Measurements from ENCODE around the gene SEMA6B.
A peak's percentile ranks its signal among the peaks of the same experiment; 100 is the strongest.

Gene SEMA6B

DNA sequence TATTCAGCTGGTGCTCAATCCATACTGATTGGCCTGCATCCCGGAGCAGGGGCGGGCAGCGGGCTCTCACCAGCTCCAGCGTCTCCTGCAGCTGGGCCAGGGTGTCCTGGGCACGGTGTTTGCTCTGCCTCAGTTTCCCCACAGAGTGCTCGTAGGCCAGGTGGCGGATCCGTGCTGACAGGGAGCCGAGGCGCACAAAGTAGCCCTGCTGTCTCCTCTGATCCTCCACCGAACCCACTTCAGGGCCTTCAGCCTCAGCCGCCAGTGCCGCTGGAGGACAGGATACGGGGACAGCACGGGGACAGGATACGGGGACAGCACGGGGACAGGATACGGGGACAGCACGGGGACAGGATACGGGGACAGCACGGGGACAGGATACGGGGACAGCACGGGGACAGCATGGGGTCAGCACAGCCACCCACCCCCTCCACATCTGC lies 33.9 kb downstream of the SEMA6B start:
- DNase-seq (ENCODE audit: low spot score): no peak

DNA sequence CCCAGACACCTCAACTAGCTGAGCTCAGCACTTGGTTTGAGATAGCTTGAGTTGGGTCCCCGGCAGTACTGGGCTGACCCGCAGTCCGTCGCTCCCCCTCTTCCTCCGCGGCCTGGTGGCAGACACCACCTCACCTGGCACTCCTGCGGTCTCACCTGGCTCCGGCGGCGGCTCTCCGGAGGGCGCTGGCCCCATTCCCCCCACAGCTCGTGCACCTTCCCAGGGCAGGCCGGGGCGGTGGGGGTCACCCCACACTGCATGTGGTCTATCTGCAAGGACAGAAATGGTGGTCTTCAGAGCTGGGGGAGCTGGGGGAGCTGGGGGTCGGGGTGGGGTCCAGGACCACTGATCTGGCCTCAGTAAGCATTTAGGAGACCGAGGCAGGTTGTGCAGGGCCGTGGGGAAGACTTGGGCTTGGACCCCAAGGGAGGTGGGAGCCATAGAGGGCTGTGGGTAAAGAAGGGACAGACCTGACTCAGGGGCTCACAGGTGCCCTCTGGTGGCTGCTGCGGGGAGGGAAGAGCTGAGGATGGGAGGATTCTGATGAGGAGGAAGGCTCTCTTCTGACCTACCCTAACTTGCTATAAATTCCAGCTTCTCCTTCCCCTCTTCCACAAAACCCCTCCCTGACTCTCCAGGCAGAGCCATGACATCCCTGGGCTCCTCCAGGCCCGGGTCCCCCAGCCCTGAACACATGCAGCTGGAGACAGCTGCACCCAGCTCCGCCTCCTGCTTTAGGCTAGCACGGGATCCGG lies 34.5 kb downstream of the SEMA6B start:
- DNase-seq (ENCODE audit: low spot score): peak; percentile 65

DNA sequence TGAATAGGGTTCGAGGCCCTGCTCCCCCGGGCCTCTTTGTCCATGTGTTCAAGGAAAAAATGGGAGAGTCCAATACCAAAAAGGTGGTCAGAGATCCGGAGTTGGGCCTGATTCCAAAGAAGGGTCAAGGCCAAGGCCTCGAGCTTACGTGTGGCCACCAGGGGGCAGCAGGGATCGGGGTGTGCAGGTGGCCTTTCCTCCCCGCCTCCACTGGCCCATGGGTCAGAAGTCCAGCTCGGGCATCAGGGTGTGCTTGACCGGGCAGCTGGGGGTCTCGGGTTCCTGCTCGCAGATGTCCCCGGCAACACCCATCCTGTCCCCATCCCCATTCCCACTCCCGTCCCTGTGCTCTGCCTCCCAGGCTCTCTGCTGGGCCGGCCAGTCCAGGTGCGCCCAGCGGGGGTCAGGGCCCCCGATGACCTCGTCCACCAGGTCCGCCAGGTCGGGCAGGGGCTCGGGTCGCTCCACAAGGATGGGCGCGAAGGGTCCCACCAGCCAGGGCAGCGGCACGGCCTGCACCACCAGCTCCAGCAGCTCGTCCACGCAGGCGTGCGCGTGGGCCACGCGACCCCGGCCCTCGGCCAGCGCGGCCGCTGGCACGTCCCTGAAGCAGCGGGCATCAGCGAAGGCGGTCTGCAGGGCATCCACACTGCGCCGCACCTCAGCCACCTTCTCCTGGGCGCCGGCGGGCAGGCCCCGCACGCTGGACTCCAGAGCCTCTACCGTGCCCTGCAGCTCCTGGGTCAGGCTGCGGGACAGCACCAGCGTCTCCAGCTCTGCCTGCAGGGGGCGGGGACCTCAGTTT lies 36.0 kb downstream of the SEMA6B start:
- peak; percentile 16 for DNase-seq (ENCODE audit: low spot score)

DNA sequence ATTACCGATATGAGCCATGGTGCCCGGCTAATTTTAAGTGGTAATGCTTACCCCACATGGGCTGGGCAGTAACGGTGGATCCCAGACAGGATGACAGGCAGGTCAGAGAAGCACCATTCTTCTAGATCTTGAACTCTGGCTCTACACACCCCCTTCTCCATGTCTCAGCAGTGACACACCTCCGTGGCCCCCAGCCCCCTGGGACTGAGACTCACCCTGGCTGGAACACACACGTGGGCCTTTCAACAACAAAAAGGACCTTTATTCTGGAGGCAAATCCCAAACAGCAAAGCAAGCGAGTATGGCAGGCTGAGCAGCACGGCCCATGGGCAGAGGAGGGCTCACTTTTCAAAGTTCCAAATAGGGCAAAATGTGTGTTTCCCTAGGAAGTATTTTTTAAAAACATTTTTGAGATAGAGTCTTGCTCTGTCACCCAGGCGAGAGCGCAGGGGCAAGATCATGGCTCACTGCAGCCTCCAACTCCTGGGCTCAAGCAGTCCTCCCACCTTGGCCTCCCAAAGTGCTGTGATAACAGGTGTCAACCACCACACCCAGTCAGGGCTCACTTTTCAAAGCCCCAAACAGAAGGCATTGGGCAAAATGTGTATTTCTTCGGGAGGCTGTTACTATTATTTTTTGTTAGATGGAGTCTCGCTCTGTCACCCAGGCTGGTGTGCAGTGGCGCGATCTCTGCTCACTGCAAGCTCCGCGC lies 37.0 kb downstream of the SEMA6B start:
- no peak for DNase-seq (ENCODE audit: low spot score)

DNA sequence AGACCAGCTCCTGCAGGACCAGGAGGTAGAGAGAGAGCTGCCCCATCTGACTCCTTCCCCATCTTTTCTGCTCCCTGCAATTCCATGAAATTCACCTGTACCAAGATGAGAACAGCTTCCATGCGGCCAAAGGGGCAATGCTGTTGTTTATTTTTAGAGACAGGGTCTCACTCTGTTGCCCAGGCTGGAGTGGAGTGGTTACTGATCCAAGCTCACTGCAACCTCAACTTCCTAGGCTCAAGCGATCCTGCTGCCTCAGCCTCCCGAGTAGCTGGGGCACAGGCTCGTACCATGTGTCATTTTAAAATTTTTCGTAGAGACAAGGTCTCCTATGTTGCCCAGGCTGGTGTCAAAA lies 37.6 kb downstream of the SEMA6B start:
- DNase-seq (ENCODE audit: low spot score): no peak

DNA sequence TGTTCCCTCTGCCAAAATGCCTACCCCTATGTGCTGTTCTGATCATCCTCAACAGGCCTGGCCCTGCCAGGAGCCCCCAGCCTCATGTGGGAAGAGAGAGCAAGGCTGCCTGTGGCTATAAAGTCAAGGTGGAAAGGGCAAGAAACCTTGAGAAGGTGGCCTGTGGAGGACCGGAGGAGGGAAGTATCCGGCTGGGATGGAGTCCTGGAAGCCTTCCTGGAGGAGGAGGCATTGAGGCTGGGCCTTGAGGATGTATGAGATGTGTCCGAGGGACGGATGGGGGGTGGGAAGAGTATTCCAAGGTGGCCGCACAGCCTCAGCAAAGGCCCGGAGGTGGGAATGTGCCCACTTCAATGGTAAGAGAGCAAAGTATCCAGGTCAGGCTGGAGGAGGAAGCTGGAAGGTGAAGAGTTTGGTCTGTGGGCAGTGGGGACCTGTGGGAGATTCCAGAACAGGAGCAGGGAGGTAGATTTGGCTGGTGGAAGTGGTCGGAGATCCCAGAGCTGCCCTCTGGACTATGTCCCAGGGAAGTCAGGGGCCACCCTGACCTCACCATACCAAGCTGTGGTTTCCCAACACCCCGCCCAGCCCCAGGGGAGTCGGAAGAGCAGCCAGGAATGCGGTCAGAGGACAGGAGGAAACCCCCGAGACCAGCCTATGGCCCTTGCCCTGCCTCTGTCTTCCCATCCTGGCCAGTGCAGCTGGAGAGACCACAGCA lies 38.2 kb downstream of the SEMA6B start:
- DNase-seq (ENCODE audit: low spot score): no peak

DNA sequence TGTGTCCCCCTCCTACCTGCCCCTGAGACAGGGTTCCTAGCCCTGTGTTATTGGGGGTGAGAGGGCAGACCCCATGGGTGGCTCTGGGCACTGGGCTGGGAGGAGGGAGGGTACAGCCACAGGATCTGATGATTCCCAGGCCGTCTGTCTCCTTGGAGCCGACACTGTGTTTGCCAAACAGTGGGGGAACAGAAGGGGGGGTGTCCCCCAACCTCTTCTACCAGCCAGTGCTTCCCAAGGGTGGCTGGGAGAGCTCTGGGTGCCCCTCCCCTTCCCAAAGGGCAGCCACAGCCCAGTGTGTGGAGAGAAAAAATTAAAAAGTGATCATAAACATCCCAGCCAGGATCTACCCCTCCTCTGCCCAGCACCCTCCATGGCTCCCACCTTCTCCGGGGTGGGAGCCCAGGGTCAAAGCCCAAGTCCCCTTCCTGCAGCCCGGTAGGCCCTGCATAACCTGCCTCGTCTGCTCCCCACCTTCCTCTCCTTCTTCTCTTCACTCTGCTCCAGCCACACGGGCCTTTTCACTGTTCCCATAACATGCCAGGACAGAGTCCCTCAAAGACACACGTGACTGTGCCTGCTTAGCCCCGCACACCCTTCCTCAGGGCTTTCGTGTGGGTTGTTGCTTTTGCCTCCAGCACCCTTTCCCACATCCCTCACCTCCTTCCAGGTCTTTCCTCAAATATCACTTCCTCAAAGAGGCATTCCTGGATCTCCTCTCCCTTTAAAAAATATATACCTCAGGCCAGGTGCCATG lies 39.8 kb downstream of the SEMA6B start:
- DNase-seq (ENCODE audit: low spot score): no peak

DNA sequence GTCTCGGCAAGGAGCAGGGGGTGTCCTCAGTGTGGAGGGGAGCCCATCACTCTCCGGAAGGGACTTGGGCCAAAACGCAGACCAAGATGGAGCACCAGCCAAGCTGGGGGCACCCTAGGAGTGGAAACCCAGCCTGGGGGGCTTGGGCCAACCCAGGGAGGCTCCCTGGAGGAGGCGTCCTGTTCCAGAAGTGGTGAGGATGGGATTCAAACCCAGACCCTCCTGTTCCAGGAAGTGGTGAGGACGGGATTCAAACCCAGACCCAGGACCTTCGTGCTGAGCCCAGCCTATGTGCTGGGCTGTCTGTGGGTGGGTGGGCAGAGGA lies 40.4 kb downstream of the SEMA6B start:
- DNase-seq (ENCODE audit: low spot score): no peak

DNA sequence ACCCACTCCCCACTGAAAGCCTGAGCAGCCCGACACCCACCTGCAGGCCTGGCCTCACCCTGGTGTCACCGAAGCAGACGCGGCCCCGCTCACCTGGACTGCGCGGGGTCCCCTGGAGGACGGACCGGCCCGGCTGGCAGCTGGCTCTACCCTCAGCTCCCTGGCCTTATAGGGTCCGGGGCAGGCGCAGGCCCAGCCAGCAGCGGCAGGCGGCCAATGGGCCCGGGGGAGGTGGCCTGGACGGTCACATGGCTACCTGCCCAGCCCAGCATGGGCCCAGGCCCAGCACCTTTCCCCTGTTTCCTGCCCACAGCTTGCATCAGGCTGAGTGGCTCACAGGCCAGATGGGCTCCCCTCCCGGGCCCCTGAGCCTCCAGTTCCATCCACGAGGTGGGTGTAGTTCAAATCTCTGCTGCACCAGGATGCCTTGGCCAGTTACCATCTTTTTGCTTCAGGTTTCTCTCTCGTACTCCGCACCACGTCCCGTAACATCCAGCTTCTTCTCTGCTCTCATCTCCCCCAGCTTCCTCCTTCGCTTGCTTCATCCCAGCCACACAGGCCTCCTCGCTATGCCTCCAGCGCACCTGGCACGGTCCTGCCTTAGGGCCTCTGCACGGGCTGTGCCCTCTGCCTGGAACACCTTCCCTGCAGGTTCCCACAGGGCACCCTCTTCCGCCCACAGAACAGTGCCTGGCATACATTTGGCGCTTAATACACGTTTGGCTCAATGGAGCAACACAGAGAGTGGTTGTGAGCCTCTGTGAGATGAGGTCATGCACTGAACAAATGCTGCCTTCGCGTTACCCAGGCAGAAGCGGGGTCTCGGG lies 40.9 kb downstream of the SEMA6B start, which contains the start of gene PLIN4:
PLIN4 (minus strand) TSS at position 142 of the 827 bp plus-strand sequence. CDS start 214 bp downstream, outside the sequence.
- no peak for DNase-seq (ENCODE audit: low spot score)

DNA sequence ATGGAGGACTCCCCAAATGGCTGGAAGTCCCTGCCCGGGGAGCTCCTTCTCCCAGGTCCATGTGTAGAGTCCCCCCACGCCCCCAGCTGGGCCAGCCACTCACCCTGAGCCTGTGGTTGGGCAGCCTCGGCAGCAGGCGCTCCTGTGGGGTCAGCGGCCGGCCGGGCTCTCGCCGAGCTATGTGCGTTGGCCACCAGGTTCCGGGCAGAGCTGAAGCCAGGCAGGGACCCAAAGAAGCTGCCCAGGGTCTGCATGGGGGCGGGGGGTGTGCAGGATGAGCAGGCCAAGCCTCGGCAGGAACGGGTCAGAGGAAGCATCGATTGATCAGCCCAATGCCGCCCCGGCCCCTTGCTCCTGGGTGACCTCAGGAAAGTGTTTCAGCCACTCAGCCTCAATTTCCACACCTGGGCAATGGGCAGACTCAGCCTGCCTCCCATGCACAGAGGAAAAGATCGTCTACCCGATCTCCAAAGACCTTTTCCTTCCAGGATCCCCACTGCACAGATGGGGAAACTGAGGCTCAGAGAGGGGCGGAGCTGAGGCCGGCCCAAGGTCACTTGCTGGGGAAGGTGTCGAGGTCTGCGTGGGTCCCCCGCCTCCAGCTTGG lies 41.9 kb downstream of the SEMA6B start:
- DNase-seq (ENCODE audit: low spot score): no peak

DNA sequence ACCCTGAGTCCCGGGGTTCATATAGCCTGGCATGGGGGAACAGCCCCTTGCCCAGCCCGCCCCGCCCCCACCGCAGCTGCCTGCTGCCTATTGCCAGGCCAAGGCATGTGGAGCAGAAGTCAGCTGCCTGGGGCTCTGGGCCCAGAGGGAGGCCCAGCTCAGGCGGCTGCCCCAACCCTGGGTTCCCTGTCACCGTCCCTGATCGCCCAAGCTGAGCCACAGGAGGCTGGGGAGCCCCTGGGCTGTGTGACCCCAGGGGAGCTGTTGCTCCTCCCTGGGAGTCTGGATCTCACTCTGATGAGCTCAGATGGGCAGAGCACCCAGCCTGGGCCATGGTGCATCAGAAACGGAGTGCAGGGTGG lies 42.6 kb downstream of the SEMA6B start:
- no peak for DNase-seq (ENCODE audit: low spot score)

DNA sequence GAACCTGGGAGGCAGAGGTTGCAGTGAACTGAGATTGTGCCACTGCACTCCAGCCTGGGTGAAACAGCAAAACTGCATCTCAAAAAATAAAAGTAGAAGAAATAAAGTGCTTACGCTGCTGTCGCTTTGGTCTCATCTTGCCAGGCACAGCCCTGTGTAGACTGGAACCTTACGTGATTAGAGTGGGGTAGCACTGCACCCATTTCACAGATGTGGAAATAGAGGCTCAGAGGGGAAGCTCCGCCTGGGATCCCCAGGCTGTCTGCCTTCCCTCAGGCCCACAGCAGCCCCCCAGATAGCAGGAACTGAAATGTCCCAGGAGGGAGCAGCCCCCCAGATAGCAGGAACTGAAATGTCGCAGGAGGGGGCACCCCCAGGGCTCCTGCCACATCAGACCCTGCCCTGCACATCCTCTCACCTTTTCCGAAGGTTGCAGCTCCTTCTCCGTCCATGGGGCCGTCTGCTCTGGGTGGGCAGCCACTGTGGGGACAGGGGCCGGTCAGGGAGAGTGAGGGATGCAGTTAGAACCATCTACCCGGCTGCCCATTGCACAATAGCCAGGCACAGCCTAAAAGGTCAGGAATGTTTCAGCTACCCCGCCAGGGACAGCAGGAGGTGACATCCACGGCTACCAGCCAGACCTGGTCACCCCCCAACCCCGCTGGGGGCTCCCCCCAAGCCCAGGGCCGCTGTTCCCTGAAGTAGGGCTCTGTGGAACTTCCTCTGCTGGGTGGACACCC lies 43.1 kb downstream of the SEMA6B start:
- no peak for DNase-seq (ENCODE audit: low spot score)

DNA sequence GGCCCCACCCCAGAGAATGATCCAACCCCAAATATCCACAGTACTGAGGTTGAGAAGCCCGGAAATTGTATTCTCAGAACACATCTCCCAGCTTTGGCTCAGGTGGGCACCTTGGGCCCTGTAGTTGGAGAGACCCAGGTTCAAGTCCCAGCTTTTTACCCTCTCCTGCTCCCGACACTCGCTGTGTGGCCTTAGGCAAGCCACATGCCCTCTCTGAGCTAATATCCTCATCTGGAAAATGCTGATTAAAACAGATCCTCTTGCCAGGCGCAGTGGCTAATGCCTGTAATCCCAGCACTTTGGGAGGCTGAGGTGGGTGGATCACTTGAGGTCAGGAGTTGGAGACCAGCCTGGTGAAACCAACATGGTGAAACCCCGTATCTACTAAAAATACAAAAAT lies 43.8 kb downstream of the SEMA6B start:
- no peak for DNase-seq (ENCODE audit: low spot score)

DNA sequence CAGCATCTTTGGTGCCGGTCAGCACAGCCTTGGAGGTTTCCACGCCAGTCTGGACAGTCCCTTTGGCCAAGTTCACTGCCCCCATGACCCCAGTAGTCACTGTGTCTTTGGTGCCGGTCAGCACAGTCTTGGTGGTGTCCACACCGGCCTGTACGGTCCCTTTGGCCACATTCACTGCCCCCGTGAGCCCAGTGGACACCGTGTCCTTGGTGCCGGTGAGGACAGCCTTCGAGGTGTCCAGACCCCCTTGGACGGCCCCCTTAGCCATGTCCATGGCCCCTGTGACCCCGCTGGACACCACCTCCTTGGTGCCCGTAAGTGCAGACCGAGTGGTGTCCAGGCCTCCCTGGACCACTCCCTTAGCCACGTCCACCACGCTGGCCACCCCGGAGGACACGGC lies 46.2 kb downstream of the SEMA6B start:
- DNase-seq (ENCODE audit: low spot score): no peak

DNA sequence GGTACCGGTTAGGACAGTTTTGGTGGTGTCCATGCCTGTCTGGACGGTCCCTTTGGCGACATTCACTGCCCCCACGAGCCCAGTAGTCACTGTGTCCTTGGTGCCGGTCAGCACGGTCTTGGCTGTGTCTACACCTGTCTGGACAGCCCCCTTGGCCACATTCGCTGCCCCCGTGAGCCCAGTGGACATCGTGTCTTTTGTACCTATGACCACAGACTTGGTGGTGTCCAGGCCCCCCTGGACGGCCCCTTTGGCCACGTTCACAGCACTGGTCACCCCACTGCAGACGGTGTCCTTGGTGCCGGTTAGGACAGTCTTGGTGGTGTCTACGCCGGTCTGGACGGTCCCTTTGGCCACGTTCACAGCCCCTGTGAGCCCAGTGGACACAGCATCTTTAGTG lies 47.4 kb downstream of the SEMA6B start:
- no peak for DNase-seq (ENCODE audit: low spot score)

DNA sequence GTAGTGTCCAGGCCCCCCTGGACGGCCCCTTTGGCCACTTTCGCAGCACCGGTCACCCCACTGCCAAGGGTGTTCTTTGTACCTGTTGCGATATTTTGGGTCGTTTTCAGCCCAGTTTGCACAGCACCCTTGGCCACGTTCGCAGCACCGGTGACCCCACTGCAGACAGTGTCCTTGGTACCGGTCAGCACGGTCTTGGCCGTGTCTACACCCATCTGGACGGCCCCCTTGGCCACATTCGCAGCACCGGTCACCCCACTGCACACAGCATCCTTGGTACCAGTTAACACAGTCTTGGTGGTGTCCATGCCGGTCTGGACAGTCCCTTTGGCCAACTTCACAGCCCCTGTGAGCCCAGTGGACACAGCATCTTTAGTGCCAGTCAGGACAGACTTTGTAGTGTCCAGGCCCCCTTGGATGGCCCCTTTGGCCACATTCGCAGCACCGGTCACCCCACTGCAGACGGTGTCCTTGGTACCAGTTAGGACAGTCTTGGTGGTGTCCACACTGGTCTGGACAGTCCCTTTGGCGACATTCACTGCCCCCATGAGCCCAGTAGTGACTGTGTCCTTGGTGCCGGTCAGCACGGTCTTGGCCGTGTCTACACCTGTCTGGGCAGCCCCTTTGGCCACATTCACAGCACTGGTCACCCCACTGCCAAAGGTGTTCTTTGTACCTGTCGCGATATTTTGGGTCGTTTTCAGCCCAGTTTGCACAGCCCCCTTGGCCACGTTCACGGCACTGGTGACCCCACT lies 48.0 kb downstream of the SEMA6B start:
- no peak for DNase-seq (ENCODE audit: low spot score)

DNA sequence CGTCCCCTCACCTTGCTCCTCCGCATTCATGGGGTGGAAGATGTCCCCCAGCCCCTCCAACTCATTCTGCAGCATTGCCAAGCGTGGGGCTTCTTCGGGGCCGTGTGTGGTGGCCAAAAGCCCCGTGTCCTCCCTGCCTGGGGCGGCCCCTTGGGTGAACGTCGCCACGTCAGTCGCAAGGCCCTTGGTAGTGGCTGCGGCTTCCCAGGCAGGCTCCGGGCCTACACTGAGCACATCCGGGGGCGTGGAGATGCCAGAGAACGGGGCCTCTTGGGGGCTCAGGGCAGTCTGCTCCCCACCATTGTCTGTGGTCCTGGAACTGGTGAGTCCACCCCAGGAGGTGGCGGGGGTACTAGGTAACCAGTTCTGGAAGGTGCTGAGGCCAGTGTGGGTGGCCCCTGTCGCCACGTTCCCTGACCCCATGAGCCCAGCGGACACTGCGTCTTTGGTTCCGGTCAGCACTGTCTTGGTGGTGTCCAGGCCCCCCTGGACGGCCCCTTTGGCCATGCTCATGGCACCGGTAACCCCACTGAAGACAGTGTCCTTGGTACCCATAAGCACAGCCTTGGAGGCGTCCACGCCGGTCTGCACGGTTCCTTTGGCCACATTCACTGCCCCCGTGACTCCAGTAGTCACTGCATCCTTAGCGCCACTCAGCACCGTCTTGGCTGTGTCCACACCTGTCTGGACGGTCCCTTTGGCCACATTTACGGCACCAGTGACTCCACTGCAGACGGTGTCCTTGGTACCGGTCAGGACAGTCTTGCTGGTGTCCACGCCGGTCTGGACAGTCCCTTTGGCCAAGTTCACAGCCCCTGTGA lies 48.8 kb downstream of the SEMA6B start:
- DNase-seq (ENCODE audit: low spot score): no peak

DNA sequence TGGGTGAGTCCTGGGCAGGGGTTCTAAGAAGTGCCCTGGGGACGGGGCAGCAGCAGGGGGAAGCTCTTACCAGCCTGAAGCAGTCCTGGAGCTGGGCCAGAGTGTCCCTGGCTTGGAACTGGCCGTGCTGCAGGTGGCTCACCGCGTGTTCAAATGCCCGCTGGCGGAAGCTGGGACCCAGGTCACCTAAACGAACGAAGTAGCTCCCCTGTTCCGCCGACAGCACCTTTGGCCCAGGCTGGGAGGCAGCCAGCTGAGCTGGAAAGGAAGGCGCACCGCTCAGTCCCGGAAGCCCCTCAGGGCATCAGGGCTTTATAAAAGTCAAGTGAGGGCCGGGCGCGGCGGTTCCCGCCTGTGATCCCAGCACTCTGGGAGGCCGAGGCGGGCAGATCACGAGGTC lies 50.8 kb downstream of the SEMA6B start:
- no peak for DNase-seq (ENCODE audit: low spot score)

All from activated CD4-positive, alpha-beta T cell treated with anti-CD3 and anti-CD28 coated beads, Interleukin-2, Interleukin-4, amounts not matched to agents 100 ng/mL and 50 ng/mL, durations not matched to agents 16 hours and 8 hours (primary cell).